Endothelial cell of umbilical vein (primary cell): ENCODE results near the gene SCN1B. TPM values are rescaled to one million over a fixed set of nuclear protein-coding genes. Genes with fewer than 3 reads are reported as not detected.

Experiments used
- BruUV-seq: library from RNA; stranded (reverse); fragments of 400-500 nt; replicated peaks from 2 replicates; lab custom pipeline; 2021; lab: Mats Ljungman, UMichigan
- CTCF ChIA-PET: fragments of 300-600, 350-600 bp; sonication (Branson Sonifier 250); formaldehyde crosslinking; loops from one replicate; lab custom pipeline; 2021; ENCODE audit warnings: antibody characterized with exemption, inconsistent platforms; lab: Charles Lee
- POLR2A ChIA-PET: fragments of 300-600, 350-600 bp; sonication (Branson Sonifier 250); formaldehyde crosslinking; loops from one replicate; lab custom pipeline; 2021; ENCODE audit warnings: antibody characterized with exemption, inconsistent platforms; lab: Charles Lee
- DNase-seq: peaks from one replicate; pipeline ENCODE4 v3.0.0-alpha.2; 2011; ENCODE audit warnings: low read depth, low spot score
- FAIRE-seq: peaks from 2 replicates; lab custom pipeline; 2011; peaks lifted over from hg19 to GRCh38; lab: Jason Lieb, UNC
- H2AFZ ChIP-seq: 2 replicates; pipeline ENCODE4 v1.6.0; 2012; ENCODE audit warnings: low read depth, low read length, control low read depth, inconsistent platforms
- H3K27ac ChIP-seq: 2 replicates; pipeline ENCODE4 v1.5.1; 2011; ENCODE audit warnings: low read depth, mild to moderate bottlenecking, control low read depth, low read length, moderate library complexity; ENCODE audit not compliant: insufficient read depth
- H3K27me3 ChIP-seq, 2 experiments: 2 replicates each; pipeline versions ENCODE4 v1.6.0 to v1.6.1; 2011; ENCODE audit warnings: low read length in 2 of 2, mixed read lengths in 1 of 2; ENCODE audit not compliant: control insufficient read depth in 2 of 2, insufficient read depth in 2 of 2
- H3K36me3 ChIP-seq, 2 experiments: 2 replicates in 1 of 2; 3 replicates in 1 of 2; pipeline ENCODE4 v1.5.1; 2011; ENCODE audit warnings: low read length in 2 of 2, mild to moderate bottlenecking in 1 of 2, moderate library complexity in 1 of 2; ENCODE audit not compliant: control insufficient read depth in 2 of 2, insufficient read depth in 2 of 2; ENCODE audit errors: extremely low read depth in 1 of 2
- H3K4me1 ChIP-seq: 3 replicates; pipeline ENCODE4 v1.5.1; 2011; ENCODE audit warnings: mild to moderate bottlenecking, low read length; ENCODE audit not compliant: control insufficient read depth, insufficient read depth; ENCODE audit errors: extremely low read depth
- H3K4me2 ChIP-seq: 2 replicates; pipeline ENCODE4 v1.6.1; 2011; ENCODE audit warnings: low read length, control low read depth, mixed read lengths; ENCODE audit not compliant: insufficient read depth
- H3K4me3 ChIP-seq, 3 experiments: fragments of 200-600 bp in 1 of 3; sonication (generic), shearing (Covaris generic) in 1 of 3; replicated peaks in 1 of 3; 2 replicates each; pipeline ENCODE4 v1.5.1; 2011 to 2016; ENCODE audit warnings: control low read depth in 3 of 3, low read length in 3 of 3, mild to moderate bottlenecking in 2 of 3, inconsistent platforms in 1 of 3, low read depth in 1 of 3, moderate library complexity in 1 of 3; ENCODE audit not compliant: insufficient read depth in 1 of 3
- H3K79me2 ChIP-seq: 2 replicates; pipeline ENCODE4 v1.6.0; 2012; ENCODE audit warnings: low read length, inconsistent platforms; ENCODE audit not compliant: control insufficient read depth, insufficient read depth
- H3K9ac ChIP-seq: replicated peaks from 2 replicates; pipeline ENCODE3; 2011; ENCODE audit warnings: low read length, control low read depth; ENCODE audit not compliant: insufficient read depth; ENCODE audit errors: extremely low read depth
- H3K9me1 ChIP-seq: replicated peaks from 3 replicates; pipeline ENCODE4 v1.6.0; 2011; ENCODE audit warnings: mild to moderate bottlenecking, low read length; ENCODE audit not compliant: control insufficient read depth, insufficient read depth; ENCODE audit errors: extremely low read depth
- H3K9me3 ChIP-seq: replicated peaks from 2 replicates; pipeline ENCODE4 v1.5.1; 2012; ENCODE audit warnings: low read length, inconsistent platforms; ENCODE audit not compliant: control insufficient read depth, insufficient read depth
- H4K20me1 ChIP-seq: replicated peaks from 2 replicates; pipeline ENCODE3; 2011; ENCODE audit warnings: mild to moderate bottlenecking, low read length; ENCODE audit not compliant: control insufficient read depth, insufficient read depth; ENCODE audit errors: extremely low read depth
- CTCF ChIP-seq, 2 donors: IDR thresholded peaks; 1 replicate in 1 of 2; 2 replicates in 1 of 2; pipeline ENCODE4 v1.5.1; 2011; ENCODE audit warnings: low read length in 2 of 2, mild to moderate bottlenecking in 2 of 2, moderate library complexity in 2 of 2, control low read depth in 1 of 2, inconsistent platforms in 1 of 2, low read depth in 1 of 2; ENCODE audit not compliant: insufficient read depth in 1 of 2; ENCODE audit errors: extremely low read depth in 1 of 2
- FOS ChIP-seq: IDR thresholded peaks from 2 replicates; pipeline ENCODE4 v1.6.1; 2011; ENCODE audit warnings: mild to moderate bottlenecking, low read length, moderate library complexity, borderline replicate concordance; ENCODE audit not compliant: insufficient read depth
- GATA2 ChIP-seq: IDR thresholded peaks from 2 replicates; pipeline ENCODE4 v1.7.0; 2011; ENCODE audit warnings: low read depth, mild to moderate bottlenecking, moderate library complexity, mixed read lengths, low read length; ENCODE audit not compliant: insufficient read length, insufficient read depth
- JUN ChIP-seq: IDR thresholded peaks from 2 replicates; pipeline ENCODE4 v1.6.1; 2011; ENCODE audit warnings: borderline replicate concordance, low read depth; ENCODE audit not compliant: insufficient read length, insufficient read depth
- MAX ChIP-seq: IDR thresholded peaks from 2 replicates; pipeline ENCODE4 v1.6.1; 2011; ENCODE audit not compliant: insufficient read depth, insufficient read length
- MYC ChIP-seq: IDR thresholded peaks from one replicate; pipeline ENCODE4 v1.6.1; 2011; ENCODE audit warnings: mild to moderate bottlenecking, low read depth, low read length
- POLR2A ChIP-seq: IDR thresholded peaks from 2 replicates; pipeline ENCODE4 v1.6.1; 2012; ENCODE audit warnings: low read depth, mild to moderate bottlenecking, control low read depth, low read length
- POLR2AphosphoS5 ChIP-seq: IDR thresholded peaks from 2 replicates; pipeline ENCODE4 v1.6.1; 2012; ENCODE audit warnings: low read depth, mild to moderate bottlenecking, control low read depth, low read length, moderate library complexity; ENCODE audit not compliant: insufficient read depth
- dilution Hi-C: fragments of 300-500 bp; cut with MboI; formaldehyde crosslinking; loops from one replicate; pipeline ENCODE4 v1.15.0; 2019; ENCODE audit warnings: low sequenced_read_pairs; ENCODE audit not compliant: extremely low pct_ligation_motif_present
- intact Hi-C: fragments of 100-400 bp; cut with micrococcal nuclease; formaldehyde crosslinking; loops from one replicate; pipeline ENCODE4 v1.10.0; 2022
- polyA plus RNA-seq, 4 experiments: library from polyadenylated mRNA; depleted of rRNA in 3 of 4; stranded (reverse) in 3 of 4; unstranded in 1 of 4; fragments of >200 nt; gene quantifications; 2 replicates each; pipeline versions ENCODE4 v1.2.1 to v1.2.3, GENCODE V29; 2011 to 2012; ENCODE audit warnings: missing spikeins in 1 of 4
- total RNA-seq: library from RNA; stranded (reverse); gene quantifications from 2 replicates; pipeline ENCODE4 v1.2.3, GENCODE V29; 2021

The SCN1B gene
- total and polyA plus RNA-seq, 2 donors (not counting 3 experiments of a cell fraction or from before 2014, with no cell fraction given) = 11.2 to 14.2 TPM

GRCh38 chr19:34985249-34986022 is 44.8 kb upstream of the SCN1B start:
- POLR2A ChIA-PET = interaction anchor here (1.1 kb wide), 1 partner anchor 16 kb away, joined by 3 read pairs; no protein-coding TSS in a partner anchor
- FAIRE-seq (peak; percentile 94), DNase-seq (peak; percentile 89)
- peak overlapping the region; percentile 34 for H3K27ac ChIP-seq
- H3K4me3 ChIP-seq = peak overlapping the region in 1 of 3 experiments; percentile 0
- no peaks in the 10 kb centered on the region for H3K27me3 ChIP-seq
- H2AFZ ChIP-seq = peak overlapping the region; percentile 86
- H3K9ac ChIP-seq = no peak overlapping the region
- H3K4me2 ChIP-seq = peak overlapping the region; percentile 38
- no peaks in the 10 kb centered on the region for H3K79me2 ChIP-seq
- H3K4me1 ChIP-seq = peaks cover 15% of the 10 kb centered on the region
- intact Hi-C loops (loop anchor here (1.0 kb wide), 2 partner anchors 10 to 16 kb away; no protein-coding TSS in a partner anchor), dilution Hi-C loops (no loop called here)
- H3K36me3 ChIP-seq = no peaks in the 10 kb centered on the region
- no peaks in the 10 kb centered on the region for H4K20me1 ChIP-seq
- CTCF ChIA-PET = interaction anchor here (0.6 to 1.9 kb wide), 8 partner anchors 10 to 59 kb away, joined by 3 to 11 read pairs (median 6); partner anchors contain the start of gene GRAMD1A
- no peaks in the 10 kb centered on the region for H3K9me3 ChIP-seq
- H3K9me1 ChIP-seq = no peaks in the 10 kb centered on the region
- no TSS peak for BruUV-seq
- peak; percentile 49 for TF ChIP-seq POLR2AphosphoS5
- TF ChIP-seq MYC = no peak

- Histone ChIP-seq H3K79me2 (no peaks in the 10 kb centered on the region), H3K9me1 (no peaks in the 10 kb centered on the region), H3K4me2 (no peak overlapping the region), H3K36me3 (no peaks in the 10 kb centered on the region), H4K20me1 (no peaks in the 10 kb centered on the region), H3K27ac (no peak overlapping the region), H3K9me3 (no peaks in the 10 kb centered on the region), H3K4me3 (no peak overlapping the region), H2AFZ (no peak overlapping the region), H3K4me1 (peaks cover 15% of the 10 kb centered on the region), H3K27me3 (no peaks in the 10 kb centered on the region), H3K9ac (no peak overlapping the region)
- dilution Hi-C loops = no loop called here
- TF ChIP-seq POLR2A = no peak
- TF ChIP-seq MAX = no peak
- no peak for TF ChIP-seq FOS
- no peak for TF ChIP-seq GATA2
- no peak for TF ChIP-seq JUN
- TF ChIP-seq POLR2AphosphoS5 = no peak
- no peak for TF ChIP-seq CTCF (IDR thresholded peaks at IDR 0.05; ENCODE audit: extremely low read depth in 1 of 2, insufficient read depth in 1 of 2, low read depth in 1 of 2, low read length in 2 of 2)
- intact Hi-C loops = no loop called here
- POLR2A ChIA-PET = no interaction called here
- FAIRE-seq (no peak), DNase-seq (no peak)
- BruUV-seq = no TSS peak
- CTCF ChIA-PET = interaction anchor here (1.0 kb wide), 1 partner anchor 8 kb away, joined by 4 read pairs; no protein-coding TSS in a partner anchor
Observed at GRCh38 chr19:34988119-34988518, 42.2 kb upstream of the SCN1B start.
